IMR-90 (cell line): ENCODE data around the gene ITPR2. TPM values are rescaled to one million over a fixed set of nuclear protein-coding genes. Genes with fewer than 3 reads are reported as not detected.

ENCODE experiments used
- ATAC-seq: fragments of 200-7000 bp; cut with Tn5 transposase; 2 replicates; pipeline ENCODE4 v1.9.1; 2020; ENCODE audit warnings: low read depth, mild to moderate bottlenecking, moderate library complexity
- BruUV-seq: library from RNA; stranded (reverse); fragments of 400-500 nt; replicated peaks from 2 replicates; lab custom pipeline; 2021; lab: Mats Ljungman, UMichigan
- CTCF ChIA-PET: fragments of 300-600 bp; formaldehyde crosslinking; extraction: SDS; loops from one replicate; lab custom pipeline; 2021; ENCODE audit warnings: antibody characterized with exemption; lab: Yijun Ruan, JAX
- POLR2A ChIA-PET: fragments of 300-600 bp; sonication (Branson Sonifier 250); formaldehyde crosslinking; loops from one replicate; lab custom pipeline; 2022; ENCODE audit warnings: antibody characterized with exemption; ENCODE audit not compliant: unreplicated experiment; lab: Charles Lee
- DNase-seq: peaks from one replicate; pipeline ENCODE4 v3.0.0; 2013
- H2AFZ ChIP-seq: replicated peaks from 2 replicates; pipeline ENCODE3; 2013; ENCODE audit warnings: low read length, mild to moderate bottlenecking; ENCODE audit not compliant: poor library complexity
- H2AK5ac ChIP-seq: 2 replicates; pipeline ENCODE4 v1.6.1; 2013; ENCODE audit warnings: low read depth, low read length, inconsistent platforms
- H2AK9ac ChIP-seq: replicated peaks from 2 replicates; pipeline ENCODE3; 2013; ENCODE audit warnings: mild to moderate bottlenecking, low read depth, low read length, moderate library complexity; ENCODE audit not compliant: poor library complexity
- H2BK120ac ChIP-seq: 2 replicates; pipeline ENCODE4 v1.6.1; 2013; ENCODE audit warnings: low read depth, low read length, inconsistent platforms
- H2BK15ac ChIP-seq: 3 replicates; pipeline ENCODE4 v1.6.1; 2013; ENCODE audit warnings: low read depth, low read length, inconsistent platforms
- H2BK20ac ChIP-seq: 2 replicates; pipeline ENCODE4 v1.6.1; 2013; ENCODE audit warnings: low read depth, mild to moderate bottlenecking, inconsistent platforms, low read length, moderate library complexity
- H2BK5ac ChIP-seq: 2 replicates; pipeline ENCODE4 v1.6.1; 2013; ENCODE audit warnings: mild to moderate bottlenecking, low read depth, low read length, inconsistent platforms; ENCODE audit not compliant: poor library complexity, severe bottlenecking
- H3K14ac ChIP-seq: replicated peaks from 2 replicates; pipeline ENCODE4 v1.6.1; 2013; ENCODE audit warnings: low read depth, low read length, inconsistent platforms
- H3K18ac ChIP-seq: 2 replicates; pipeline ENCODE4 v1.6.1; 2013; ENCODE audit warnings: low read depth, low read length, control low read depth
- H3K23ac ChIP-seq: 2 replicates; pipeline ENCODE4 v1.6.1; 2013; ENCODE audit warnings: low read depth, low read length, inconsistent platforms
- H3K27ac ChIP-seq: 2 replicates; pipeline ENCODE4 v1.5.1; 2013; ENCODE audit warnings: mild to moderate bottlenecking, control low read depth, low read length; ENCODE audit not compliant: insufficient read depth
- H3K27me3 ChIP-seq: 2 replicates; pipeline ENCODE4 v1.6.1; 2013; ENCODE audit warnings: low read length; ENCODE audit not compliant: control insufficient read depth, insufficient read depth
- H3K36me3 ChIP-seq: 2 replicates; pipeline ENCODE4 v1.6.1; 2013; ENCODE audit warnings: low read length, mixed read lengths; ENCODE audit not compliant: control insufficient read depth, insufficient read depth
- H3K4ac ChIP-seq: 2 replicates; pipeline ENCODE4 v1.6.1; 2013; ENCODE audit warnings: low read depth, low read length, inconsistent platforms
- H3K4me1 ChIP-seq: 2 replicates; pipeline ENCODE4 v1.6.1; 2013; ENCODE audit warnings: low read length, mixed read lengths; ENCODE audit not compliant: control insufficient read depth, insufficient read depth
- H3K4me2 ChIP-seq: 2 replicates; pipeline ENCODE4 v1.6.1; 2013; ENCODE audit warnings: low read depth, mild to moderate bottlenecking, control low read depth, low read length, moderate library complexity
- H3K4me3 ChIP-seq: 2 replicates; pipeline ENCODE4 v1.5.1; 2013; ENCODE audit warnings: low read depth, mild to moderate bottlenecking, control low read depth, low read length, moderate library complexity; ENCODE audit not compliant: insufficient read depth
- H3K56ac ChIP-seq: 2 replicates; pipeline ENCODE4 v1.6.1; 2013; ENCODE audit warnings: low read length, inconsistent platforms; ENCODE audit not compliant: insufficient read depth; ENCODE audit errors: extremely low read depth
- H3K79me1 ChIP-seq, 2 experiments: 2 replicates each; pipeline ENCODE4 v1.6.1; 2013; ENCODE audit warnings: low read length in 2 of 2, inconsistent platforms in 1 of 2, low read depth in 1 of 2
- H3K9ac ChIP-seq: 2 replicates; pipeline ENCODE4 v1.6.1; 2013; ENCODE audit warnings: low read depth, low read length, control low read depth
- H3K9me1 ChIP-seq: 2 replicates; pipeline ENCODE4 v1.6.1; 2013; ENCODE audit warnings: low read length, inconsistent platforms; ENCODE audit not compliant: insufficient read depth
- H3K9me3 ChIP-seq: 2 replicates; pipeline ENCODE4 v1.6.1; 2013; ENCODE audit warnings: low read length; ENCODE audit not compliant: control insufficient read depth, insufficient read depth
- H4K20me1 ChIP-seq: 2 replicates; pipeline ENCODE4 v1.6.1; 2013; ENCODE audit warnings: low read length, inconsistent platforms; ENCODE audit not compliant: insufficient read depth
- H4K5ac ChIP-seq: 2 replicates; pipeline ENCODE4 v1.6.1; 2013; ENCODE audit warnings: mild to moderate bottlenecking, low read depth, low read length, control low read depth
- H4K8ac ChIP-seq, 2 experiments: 2 replicates each; pipeline ENCODE4 v1.6.1; 2013; ENCODE audit warnings: low read depth in 2 of 2, low read length in 2 of 2, control low read depth in 1 of 2, inconsistent platforms in 1 of 2
- H4K91ac ChIP-seq: 2 replicates; pipeline ENCODE4 v1.6.1; 2013; ENCODE audit warnings: low read depth, low read length, inconsistent platforms; ENCODE audit not compliant: insufficient read depth
- BHLHE40 ChIP-seq: fragments of 150-350 bp; IDR thresholded peaks from 2 replicates; pipeline ENCODE4 v1.6.1; 2016; ENCODE audit warnings: mild to moderate bottlenecking, low read depth, low read length
- ELK1 ChIP-seq: fragments of 150-350 bp; IDR thresholded peaks from 2 replicates; pipeline ENCODE4 v1.6.1; 2016; ENCODE audit warnings: low read depth, mild to moderate bottlenecking, low read length, moderate library complexity, borderline replicate concordance
- FOS ChIP-seq: fragments of 150-350 bp; IDR thresholded peaks from 2 replicates; pipeline ENCODE4 v1.6.1; 2016; ENCODE audit warnings: low read depth, low read length
- MAFK ChIP-seq: IDR thresholded peaks from 2 replicates; pipeline ENCODE4 v1.6.1; 2012; ENCODE audit warnings: low read depth, low read length, improper control_type of control experiment
- MAZ ChIP-seq: IDR thresholded peaks from 2 replicates; pipeline ENCODE4 v1.6.1; 2012; ENCODE audit warnings: low read depth, mild to moderate bottlenecking, low read length, improper control_type of control experiment, moderate library complexity, borderline replicate concordance
- MXI1 ChIP-seq: IDR thresholded peaks from 2 replicates; pipeline ENCODE4 v1.6.1; 2012; ENCODE audit warnings: low read depth, mild to moderate bottlenecking, low read length, moderate library complexity, borderline replicate concordance
- POLR2A ChIP-seq: IDR thresholded peaks from 2 replicates; pipeline ENCODE4 v1.6.1; 2012; ENCODE audit warnings: mild to moderate bottlenecking, low read depth, low read length
- RAD21 ChIP-seq: IDR thresholded peaks from 2 replicates; pipeline ENCODE4 v1.6.1; 2012; ENCODE audit warnings: low read length, improper control_type of control experiment
- RFX5 ChIP-seq: IDR thresholded peaks from 2 replicates; pipeline ENCODE4 v1.8.0; 2012; ENCODE audit warnings: low read depth, mild to moderate bottlenecking, low read length, moderate library complexity
- WGBS, 2 experiments: methylation state at CpG; one replicate each; pipeline versions ENCODE4 v1.1.5 to v1.1.7; 2013; ENCODE audit warnings: missing lambda C conversion rate in 2 of 2; ENCODE audit not compliant: insufficient read length in 1 of 2; ENCODE audit errors: extremely low coverage in 2 of 2; 5-methylcytosine and 5-hydroxymethylcytosine counted together
- dilution Hi-C: fragments of 300-500 bp; cut with HindIII; formaldehyde crosslinking; loops from one replicate; pipeline ENCODE4 v1.14.3; 2018; ENCODE audit warnings: low sequenced_read_pairs; ENCODE audit not compliant: unreplicated experiment
- in situ Hi-C: fragments of 300-500 bp; cut with MboI; formaldehyde crosslinking; loops from 3 replicates; pipeline ENCODE4 v1.14.3; 2019; ENCODE audit warnings: low sequenced_read_pairs, inconsistent platforms, mixed read lengths
- intact Hi-C: fragments of 100-400 bp; cut with micrococcal nuclease; formaldehyde crosslinking; loops from 2 replicates; pipeline ENCODE4 v1.10.0; 2022
- polyA plus RNA-seq, 3 experiments: library from polyadenylated mRNA; depleted of rRNA; stranded (reverse); fragments of >200 nt; gene quantifications; 2 replicates each; pipeline ENCODE4 v1.2.3, GENCODE V29; 2012; ENCODE audit warnings: low replicate concordance in 1 of 3
- total RNA-seq: library from RNA; depleted of rRNA; stranded (reverse); fragments of >200 nt; gene quantifications from 2 replicates; pipeline ENCODE4 v1.2.3, GENCODE V29; 2012
- TF ChIP-seq, protein P1 (sequence below): conservative IDR thresholded peaks from 2 replicates; pipeline ENCODE4 v1.5.1; 2012; ENCODE audit warnings: mild to moderate bottlenecking, low read depth, low read length, improper control_type of control experiment

The ITPR2 gene
- total and polyA plus RNA-seq, 2 of the 4 experiments (the other 2 are of a cell fraction), result 1.2 to 9.0 TPM

- DNase-seq, result no peak
- ChIA-PET POLR2A (no interaction called here), CTCF (no interaction called here)
- Histone ChIP-seq H3K27me3 (no peaks in the 10 kb centered on the region), H4K5ac (no peak overlapping the region), H3K27ac (no peak overlapping the region), H3K23ac (no peak overlapping the region), H4K91ac (no peak overlapping the region), H2AK5ac (no peak overlapping the region), H3K36me3 (no peaks in the 10 kb centered on the region), H2BK5ac (no peak overlapping the region), H4K20me1 (no peaks in the 10 kb centered on the region), H3K4me3 (no peak overlapping the region), H3K56ac (no peak overlapping the region), H3K79me1 (no peaks in the 10 kb centered on the region), H2BK15ac (no peak overlapping the region), H3K9ac (no peak overlapping the region), H3K4ac (no peak overlapping the region), H3K9me1 (peaks cover 3% of the 10 kb centered on the region), H2BK20ac (no peak overlapping the region), H2AK9ac (no peak overlapping the region), H3K18ac (no peak overlapping the region), H2BK120ac (no peak overlapping the region), H3K14ac (no peak overlapping the region), H4K8ac (no peak overlapping the region), H3K4me2 (no peak overlapping the region), H3K9me3 (no peaks in the 10 kb centered on the region), H2AFZ (no peak overlapping the region), H3K4me1 (no peaks in the 10 kb centered on the region)
- dilution Hi-C loops (no loop called here), in situ Hi-C loops (no loop called here), intact Hi-C loops (no loop called here)
- BruUV-seq, result no TSS peak
- 100% methylated on average over 3 of the region's 5 CpGs; no CpG with 5 or more reads in 1 of the 2 experiments for WGBS, 2 experiments
- TF ChIP-seq BHLHE40 (no peak), RFX5 (no peak), RAD21 (no peak), MAFK (no peak), ELK1 (no peak), FOS (no peak), MXI1 (no peak), MAZ (no peak), POLR2A (no peak)
- TF ChIP-seq, protein P1, sequence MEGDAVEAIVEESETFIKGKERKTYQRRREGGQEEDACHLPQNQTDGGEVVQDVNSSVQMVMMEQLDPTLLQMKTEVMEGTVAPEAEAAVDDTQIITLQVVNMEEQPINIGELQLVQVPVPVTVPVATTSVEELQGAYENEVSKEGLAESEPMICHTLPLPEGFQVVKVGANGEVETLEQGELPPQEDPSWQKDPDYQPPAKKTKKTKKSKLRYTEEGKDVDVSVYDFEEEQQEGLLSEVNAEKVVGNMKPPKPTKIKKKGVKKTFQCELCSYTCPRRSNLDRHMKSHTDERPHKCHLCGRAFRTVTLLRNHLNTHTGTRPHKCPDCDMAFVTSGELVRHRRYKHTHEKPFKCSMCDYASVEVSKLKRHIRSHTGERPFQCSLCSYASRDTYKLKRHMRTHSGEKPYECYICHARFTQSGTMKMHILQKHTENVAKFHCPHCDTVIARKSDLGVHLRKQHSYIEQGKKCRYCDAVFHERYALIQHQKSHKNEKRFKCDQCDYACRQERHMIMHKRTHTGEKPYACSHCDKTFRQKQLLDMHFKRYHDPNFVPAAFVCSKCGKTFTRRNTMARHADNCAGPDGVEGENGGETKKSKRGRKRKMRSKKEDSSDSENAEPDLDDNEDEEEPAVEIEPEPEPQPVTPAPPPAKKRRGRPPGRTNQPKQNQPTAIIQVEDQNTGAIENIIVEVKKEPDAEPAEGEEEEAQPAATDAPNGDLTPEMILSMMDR, result no peak
- no peak for ATAC-seq
These were observed 429.4 kb downstream of the ITPR2 start for GRCh38 chr12:26403601-26404000.
